HuH-7 (cell line): Measurements from ENCODE around the gene FAN1.
"Not testable (repeated sequence)": the region's sequence is repeated elsewhere in the genome, so short reads cannot be mapped to it uniquely, and the experiment has no call there.

Source experiments
- DNase-seq: peaks from one replicate; pipeline ENCODE4 v3.0.0; 2011; ENCODE audit warnings: low spot score

FAN1 gene

DNA sequence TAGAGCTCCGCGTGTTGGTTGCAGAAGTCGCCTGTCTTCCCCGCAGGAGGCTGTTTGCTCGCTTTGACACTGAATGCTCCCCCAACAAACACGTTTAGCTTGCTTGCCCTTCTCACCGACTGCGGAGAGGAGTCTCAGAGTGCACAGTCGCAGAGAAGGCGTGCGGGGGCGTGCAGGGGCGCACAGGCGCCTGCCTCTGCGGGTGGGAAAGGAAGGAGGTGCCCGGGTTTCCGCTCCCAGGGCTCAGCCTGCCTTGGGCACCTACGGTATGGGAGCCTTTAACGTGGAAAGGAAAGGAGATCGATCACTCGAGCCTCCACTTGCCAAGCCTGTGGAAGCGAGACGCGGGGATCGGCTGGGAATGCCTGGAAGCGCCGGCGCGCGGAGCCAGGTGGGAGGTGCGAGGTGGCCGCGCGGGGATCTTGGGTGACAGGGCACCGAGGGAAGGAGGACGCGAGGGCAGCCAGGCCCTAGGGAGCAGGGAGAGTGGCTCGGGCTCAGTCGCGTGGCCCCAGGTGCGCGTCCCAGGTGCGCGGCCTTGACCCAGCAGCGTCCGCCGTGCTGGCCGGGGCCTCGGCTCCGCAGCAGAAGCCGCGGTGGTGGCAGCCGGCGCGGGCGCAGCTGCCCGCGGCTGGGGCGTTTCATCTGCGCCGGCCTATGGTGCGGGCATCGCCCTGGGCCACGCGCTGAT is at the start of gene FAN1:
TSS of gene FAN1 (plus strand) at position 419 of the 691 bp plus-strand sequence. CDS start 749 bp downstream, outside the sequence.
- peak; percentile 80 for DNase-seq

DNA sequence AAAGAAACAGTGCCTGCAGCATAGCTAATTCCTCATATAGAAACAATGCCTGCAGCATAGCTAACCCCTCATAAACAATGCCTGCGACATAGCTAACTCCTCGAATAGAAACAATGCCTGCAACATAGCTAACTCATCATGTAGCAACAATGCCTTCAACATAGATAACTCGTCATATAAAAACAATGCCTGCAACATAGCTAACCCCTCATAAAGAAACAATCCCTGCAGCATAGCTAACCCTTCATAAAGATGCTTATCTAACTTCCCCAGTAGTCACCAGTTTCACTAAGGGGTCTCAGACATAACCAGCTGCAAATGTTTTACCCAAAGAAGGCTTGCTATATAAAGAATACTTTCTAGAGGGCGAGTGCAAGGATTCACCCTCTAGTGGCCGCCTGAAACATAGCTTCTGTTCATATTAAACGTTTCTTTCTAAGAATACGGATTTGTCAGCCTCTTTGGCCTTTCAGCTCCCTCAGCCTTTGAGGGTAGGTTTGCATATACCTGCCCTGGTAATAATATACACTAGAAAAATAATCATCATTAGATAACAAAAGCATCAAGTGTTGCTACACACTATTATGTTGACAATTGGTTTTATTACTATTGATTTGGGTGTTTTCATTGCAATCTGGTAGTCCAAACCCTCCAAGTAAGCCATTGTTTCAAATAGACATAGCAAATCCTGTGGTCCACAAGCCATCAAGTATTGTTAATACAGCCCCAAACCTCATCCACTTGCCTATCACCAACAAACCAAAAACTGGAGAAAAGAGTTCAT is 44.4 kb upstream of the FAN1 start:
- DNase-seq = peak; percentile 8

DNA sequence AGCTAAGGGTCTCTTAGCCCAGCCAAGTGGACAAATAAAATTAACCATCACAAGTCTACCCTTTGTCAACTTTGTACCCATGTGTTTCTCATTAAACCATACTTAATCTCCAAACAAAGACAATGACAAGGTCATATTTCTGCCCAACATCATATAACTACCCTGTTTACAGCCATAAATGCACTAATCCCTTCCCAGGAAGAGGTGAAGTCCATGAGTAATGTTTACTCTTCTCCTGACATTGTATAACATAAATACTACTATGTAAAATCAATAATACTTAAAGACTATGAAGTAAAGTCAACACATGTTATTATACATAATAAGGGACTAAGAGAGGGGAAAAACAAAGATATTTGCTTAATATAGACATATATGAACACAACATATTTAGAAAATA is 38.5 kb upstream of the FAN1 start:
- peak; percentile 12 for DNase-seq

DNA sequence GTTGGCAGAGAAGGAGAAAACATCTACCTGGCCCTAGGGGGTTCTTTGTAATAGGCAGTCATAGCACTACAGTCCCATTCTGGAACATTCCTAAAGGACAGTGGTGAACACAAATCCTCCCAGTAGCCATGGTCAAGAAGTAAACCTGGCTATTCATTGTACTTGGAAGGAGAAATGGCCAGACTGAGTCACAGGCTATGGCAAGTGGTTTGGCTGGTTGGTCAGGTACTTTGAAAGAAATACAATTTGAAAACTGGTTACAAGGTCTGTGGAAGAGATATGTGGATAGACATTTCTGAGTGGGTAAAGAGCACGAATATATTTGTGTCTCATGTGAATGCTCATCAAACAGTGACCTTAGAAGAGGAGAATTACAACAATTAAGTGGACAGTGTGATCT is 33.0 kb upstream of the FAN1 start:
- DNase-seq = no peak

DNA sequence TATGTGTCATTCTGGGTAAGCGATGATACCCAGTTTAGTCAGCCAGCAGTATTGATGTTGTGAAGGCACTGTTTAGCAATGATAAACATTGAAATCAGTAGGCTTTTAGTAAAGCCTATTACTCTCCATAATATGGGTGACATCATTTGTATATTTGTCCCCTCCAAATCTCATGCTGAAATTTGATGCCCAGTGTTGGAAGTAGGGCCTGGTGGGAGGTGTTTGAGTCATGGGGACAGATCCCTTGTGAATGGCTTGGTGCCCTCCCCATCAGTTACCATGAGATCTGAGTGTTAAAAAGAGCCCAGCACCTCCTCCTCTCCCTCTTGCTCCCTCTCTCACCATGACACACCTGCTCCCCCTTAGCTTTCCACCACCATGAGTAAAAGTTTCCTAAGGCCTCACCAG is 31.4 kb upstream of the FAN1 start:
- DNase-seq = no peak

DNA sequence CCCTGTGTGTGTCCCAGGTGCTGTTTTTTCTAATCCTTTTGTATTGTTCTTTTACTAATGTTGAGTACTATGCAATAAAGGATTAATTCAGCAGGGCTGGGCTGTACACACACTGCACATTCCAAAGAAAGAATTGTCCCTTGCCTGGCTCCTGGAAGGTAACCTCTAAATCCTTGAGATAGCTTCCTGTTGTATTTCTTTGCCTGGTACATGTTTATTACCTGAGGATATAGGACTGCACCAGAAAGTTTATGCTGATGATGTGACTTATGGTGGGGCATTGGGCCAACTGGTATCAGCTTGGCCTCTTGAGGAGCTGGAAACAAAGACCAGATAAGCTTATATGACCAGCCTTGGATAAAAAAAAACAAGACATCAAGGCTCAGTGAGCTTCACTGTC is 26.6 kb upstream of the FAN1 start:
- no peak for DNase-seq

DNA sequence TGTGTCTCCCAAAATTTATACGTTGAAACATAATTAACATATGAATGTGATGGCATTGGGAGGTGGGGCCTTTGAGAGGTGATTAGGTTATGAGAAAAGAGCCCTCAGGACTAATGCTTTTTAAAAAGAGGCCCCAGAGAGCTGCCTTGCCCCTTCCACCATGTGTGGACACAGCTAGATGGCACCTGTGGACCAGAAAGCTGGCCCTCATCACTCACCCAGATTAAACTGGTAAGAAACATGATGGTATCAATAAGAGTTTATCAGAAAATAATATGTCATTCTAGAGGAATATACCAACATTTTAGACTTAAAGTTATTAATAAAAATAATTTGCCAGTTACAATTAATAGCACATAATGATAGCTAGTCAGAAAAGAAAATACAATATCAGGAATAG is 25.2 kb upstream of the FAN1 start:
- DNase-seq = no peak

DNA sequence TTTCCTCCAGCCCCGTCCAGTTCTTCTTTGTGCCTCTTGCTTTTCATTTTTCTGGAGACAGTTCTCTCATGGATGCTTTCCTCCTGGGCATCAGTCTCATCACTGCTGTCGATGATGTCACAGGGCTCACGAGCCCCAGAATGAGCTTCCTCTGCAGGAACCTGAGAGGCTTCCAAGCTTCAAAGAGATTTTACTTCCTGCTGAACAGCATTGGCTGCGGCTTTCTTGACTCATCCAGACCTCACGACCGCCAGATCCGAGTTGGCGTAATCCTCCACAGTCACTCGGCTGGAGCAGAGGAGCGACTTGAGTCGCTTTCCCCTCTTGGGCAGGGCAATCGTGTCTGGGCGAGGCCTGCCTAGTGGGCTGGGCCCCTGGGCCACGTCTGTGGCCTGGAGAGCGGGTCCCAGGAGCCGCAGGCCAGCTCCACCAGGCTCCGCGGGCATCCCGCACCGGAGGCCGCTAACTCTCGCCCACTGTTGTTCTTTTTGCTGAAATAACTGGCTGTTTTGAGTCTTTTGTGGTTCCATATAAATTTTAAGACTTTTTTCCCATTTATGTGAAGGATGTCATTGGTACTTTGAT is 20.8 kb upstream of the FAN1 start:
- no peak for DNase-seq

DNA sequence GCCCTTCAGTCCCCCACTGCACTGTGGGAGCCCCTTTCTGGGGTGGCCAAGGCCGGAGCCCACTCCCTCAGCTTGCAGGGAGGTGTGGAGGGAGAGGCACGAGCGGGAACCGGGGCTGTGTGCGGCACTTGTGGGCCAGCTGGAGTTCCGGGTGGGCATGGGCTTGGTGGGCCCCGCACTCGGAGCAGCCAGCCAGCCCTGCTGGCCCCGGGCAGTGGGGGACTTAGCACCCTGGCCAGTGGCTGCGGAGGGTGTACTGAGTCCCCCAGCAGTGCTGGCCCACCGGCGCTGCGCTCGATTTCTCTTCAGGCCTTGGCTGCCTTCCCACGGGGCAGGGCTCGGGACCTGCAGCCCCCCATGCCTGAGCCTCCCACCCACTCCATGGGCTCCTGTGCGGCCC is 20.0 kb upstream of the FAN1 start:
- DNase-seq = not testable (repeated sequence)

DNA sequence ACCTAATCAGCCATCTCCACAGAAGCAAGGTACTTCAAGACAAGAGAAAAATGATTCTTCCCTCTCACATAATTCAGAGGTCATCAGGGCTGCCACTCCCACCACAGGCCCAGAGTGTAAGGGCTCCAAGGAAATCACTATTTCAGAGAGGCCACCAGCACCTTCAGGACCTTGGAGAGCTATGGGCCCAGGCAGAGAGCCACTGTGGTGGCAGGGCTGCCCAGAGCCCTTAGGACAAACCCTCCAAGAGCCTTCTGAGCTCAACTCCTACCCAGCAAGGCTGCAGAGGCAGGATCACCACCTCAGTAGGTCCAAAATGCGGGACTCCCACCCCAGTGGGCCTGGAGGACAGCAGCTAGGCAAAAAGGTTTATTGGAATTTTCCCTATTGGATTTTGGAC is 17.9 kb upstream of the FAN1 start:
- DNase-seq = peak; percentile 26

DNA sequence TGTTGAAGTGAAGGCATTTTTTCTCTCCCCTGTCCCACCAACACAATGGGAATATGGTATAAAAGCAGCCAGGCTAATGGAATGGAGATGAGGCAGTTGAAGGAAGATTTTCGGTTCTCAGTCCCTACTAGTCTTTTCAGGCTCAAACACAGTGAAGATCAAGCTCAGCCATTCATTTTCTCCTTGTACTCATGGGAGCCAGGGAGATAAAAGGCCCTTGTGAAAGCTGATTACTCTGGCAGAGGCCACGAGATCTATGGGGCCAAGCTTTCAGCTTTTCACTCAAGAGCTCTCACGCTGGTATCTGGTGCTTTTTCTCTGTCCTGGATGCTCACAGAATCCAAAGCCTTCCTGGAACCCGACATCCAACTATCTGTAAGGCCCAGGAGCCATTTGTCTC is 14.5 kb upstream of the FAN1 start:
- no peak for DNase-seq

DNA sequence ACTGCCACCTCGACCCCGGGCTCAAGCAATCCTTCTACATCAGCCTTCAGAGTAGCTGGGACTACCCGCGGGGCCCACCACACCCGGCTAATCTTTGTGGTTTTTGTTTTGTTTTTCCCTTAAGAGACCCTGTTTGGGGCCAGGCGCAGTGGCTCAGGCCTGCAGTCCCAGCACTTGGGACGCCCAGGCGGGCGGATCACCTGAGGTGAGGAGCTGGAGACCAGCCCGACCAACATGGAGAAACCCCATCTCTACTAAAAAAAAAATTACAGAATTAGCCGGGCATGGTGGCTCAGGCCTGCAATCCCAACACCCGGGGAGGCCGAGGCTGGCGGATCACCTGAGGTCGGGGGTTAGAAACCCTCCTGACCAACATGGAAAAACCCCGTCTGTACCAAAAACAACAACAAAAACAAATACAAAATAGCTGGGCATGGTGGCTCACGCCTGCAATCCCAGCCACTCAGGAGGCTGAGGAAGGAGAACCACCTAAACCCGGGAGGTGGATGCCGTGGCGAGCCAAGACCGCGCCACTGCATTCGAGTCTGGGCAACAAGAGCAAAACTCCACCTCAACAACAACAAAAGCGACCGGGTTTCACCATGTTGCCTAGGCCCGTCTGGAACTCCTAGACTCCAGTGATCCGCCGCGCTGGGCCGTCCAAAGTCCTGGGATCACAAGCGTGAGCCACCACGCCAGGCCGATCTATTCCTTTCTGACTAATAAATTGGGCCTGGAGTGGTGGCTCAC is 8.1 kb upstream of the FAN1 start:
- DNase-seq = no peak

DNA sequence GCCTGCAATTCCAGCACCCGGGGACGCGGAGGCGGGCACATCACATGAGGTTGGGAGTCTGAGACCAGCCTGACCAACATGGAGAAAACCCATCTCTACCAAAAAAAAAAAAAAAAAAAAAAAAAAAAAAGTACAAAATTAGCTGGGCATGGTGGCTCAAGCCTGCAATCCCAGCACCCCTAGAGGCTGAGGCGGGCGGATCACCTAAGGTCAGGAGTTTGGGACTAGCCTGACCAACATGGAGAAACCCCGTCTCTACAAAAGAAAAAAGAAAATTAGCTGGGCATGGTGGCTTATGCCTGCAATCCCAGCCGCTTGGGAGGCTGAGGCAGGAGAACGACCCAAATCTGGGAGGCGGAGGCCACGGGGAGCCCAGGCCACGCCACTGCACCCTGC is 7.5 kb upstream of the FAN1 start:
- no peak for DNase-seq

DNA sequence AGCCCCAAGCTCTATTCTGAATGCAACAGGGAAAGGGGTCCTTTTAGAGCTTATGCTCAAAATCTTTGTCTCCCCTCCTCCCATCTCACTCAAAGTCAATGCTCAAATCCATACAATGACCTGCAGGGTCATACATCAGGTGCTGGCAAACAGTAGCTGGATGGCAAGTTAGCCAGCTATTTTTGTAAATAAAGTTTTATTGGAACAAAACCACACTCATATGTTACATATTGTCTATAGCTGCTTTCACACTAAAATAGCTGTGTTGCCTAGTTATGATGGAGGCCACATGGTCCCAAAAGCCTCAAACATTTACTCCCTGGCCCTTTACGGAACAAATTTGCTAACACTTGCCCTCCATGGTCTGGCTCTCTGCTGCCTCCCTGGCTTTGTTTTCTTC is 1.8 kb upstream of the FAN1 start:
- DNase-seq = no peak

DNA sequence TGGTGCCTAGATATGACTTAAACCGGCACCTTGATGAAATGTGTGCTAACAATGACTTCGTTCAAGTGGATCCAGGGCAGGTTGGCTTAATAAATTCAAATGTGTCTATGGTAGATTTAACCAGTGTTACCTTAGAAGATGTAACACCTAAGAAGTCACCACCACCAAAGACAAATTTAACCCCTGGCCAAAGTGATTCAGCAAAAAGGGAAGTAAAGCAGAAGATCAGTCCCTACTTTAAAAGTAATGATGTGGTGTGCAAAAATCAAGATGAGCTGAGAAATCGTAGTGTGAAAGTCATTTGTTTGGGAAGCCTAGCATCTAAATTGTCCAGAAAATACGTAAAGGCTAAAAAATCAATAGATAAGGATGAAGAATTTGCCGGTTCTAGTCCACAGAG is 1.1 kb downstream of the FAN1 start:
- no peak for DNase-seq

DNA sequence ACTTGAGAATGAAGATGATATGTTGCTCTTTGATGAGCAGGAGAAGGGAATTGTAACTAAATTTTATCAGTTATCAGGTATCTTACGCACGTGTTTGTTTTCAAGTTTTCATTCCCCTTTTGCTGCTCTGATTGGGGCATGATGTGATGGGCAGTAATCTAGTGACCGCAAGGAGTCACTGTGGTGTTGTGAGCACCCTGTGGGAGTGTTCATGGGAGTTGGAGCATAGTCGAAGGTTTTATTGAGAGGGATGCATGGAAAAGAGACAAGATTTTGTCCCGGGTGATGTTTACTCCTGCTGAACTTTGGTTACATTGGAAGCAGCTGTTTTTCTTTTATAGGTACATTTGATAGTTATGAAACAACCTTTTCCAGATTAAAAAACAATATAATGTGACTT is 2.1 kb downstream of the FAN1 start:
- peak; percentile 23 for DNase-seq

DNA sequence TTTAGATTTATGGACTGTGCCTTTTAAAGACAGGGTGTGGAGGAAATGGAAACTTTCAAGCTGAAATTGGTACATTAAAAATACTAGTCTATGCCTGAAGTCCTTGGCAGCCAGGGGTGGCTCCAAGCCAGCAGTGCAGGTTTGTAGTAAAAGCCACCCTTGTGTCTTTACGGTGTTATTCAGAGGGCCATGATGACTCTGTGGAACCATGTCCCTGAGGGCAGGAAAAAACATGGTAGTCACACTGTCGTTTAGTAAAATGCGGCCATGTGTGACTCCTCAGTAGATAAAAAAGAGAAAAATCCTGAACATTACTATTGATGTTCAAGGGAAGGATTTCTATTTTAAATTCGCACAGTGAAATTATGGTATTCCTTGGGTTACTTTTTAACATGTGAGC is 2.7 kb downstream of the FAN1 start:
- no peak for DNase-seq

DNA sequence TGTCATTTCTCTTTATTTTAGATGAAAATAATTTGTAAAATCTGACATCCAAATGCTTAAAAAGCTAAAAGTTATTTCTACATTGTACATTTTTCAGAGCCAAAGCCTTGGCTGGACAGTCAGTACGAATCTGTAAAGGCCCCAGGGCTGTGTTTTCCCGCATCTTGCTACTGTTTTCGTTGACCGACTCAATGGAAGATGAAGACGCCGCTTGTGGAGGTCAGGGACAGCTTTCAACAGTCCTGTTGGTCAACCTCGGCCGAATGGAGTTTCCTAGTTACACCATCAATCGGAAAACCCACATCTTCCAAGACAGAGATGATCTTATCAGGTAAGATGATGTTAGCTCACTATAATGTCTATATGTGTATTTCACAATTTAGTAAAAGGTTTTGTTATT is 10.0 kb downstream of the FAN1 start:
- DNase-seq = no peak

DNA sequence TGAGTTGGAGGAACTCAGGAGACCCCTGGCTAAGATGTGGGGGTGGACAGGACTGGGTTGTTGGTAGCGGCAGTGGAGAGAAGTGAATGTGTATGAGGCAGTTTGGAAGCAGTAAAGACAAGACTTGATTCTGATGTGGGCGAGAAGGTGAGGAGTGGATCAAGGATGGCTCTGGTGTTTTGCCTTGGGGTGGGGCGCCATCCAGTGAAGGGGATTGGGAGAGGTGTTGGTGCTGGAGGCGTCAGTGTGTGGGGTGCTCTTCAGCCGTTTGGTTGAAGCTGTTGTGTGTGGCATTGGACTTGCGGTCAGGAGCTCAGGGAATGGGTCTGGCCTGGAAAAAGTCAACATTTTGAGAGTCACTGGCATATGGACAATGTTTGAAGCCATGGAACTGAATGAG is 13.3 kb downstream of the FAN1 start:
- DNase-seq = no peak

DNA sequence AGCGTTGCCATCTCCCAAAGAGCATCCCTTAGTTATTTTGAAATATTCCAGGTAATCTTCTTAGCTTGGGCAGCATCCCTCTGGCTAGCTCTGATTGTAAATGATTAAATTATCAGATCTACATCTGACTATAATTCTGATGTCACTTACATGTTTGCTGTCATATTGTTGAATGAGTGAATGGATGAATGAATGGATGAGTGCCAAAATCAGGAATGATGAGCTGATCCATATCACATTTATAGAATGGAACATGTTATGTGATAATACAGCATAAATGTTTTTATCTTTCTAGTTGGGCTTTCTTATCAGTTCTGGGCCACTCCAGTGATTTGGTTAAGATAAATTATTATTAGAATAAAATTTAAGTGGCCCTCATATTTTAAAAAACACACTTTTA is 14.0 kb downstream of the FAN1 start:
- no peak for DNase-seq

DNA sequence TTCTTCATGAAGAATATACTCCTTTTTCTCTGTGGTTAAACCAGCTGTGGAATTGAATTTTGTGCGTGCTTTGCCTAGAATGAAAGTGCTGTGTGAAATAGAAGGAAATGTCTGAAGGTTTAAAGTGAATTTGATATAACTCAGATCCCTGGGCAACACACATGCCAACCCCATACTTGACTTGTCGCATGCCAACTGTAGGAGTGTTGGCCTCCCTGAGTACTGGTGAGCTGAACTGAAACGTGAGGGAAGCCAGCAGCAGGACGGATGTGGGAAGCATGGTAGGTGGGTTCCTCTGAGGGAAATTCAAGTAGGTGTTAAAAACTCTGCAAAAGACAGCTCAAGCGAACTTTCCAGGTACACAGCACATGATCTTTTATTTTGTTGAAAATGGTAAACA is 14.7 kb downstream of the FAN1 start:
- no peak for DNase-seq

DNA sequence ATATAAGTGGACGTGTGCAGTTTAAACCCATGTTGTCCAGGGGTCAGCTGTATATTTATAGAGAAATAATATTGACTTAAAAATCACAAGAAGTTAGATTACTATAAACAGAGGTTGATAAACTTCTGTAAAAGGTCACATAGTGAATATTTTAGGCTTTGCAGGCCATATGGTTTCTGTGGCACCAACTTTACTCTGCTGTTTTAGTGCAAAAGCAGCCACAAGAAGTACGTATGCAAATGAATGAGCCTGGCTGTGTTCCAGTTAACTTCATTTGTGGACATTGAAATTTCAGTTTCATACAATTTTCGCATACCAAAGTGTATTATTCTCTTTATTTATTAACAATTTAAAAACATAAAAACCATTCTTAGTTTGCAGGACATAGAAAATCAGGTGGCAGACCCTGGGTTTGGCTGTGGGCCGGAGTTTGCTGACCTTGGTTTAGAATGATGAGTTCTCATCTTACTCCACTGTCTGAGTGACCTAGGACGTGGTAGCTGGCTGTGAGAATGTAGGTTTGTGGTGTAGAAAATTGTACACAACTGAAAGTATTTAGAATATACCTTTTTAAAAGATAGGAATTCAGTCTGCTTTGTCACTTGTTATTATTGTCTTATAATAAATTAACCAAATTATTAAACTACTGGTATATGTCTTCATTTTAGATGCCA is 16.3 kb downstream of the FAN1 start:
- no peak for DNase-seq
